GM19025 (cell line): ENCODE data around the gene PPP3R2.

Source experiments
- ATAC-seq: cut with Tn5 transposase; IDR thresholded peaks from one replicate; pipeline ENCODE4 v1.9.1; 2021; ENCODE audit warnings: mild to moderate bottlenecking, low read depth, moderate library complexity; ENCODE audit not compliant: unreplicated experiment

The PPP3R2 gene

DNA sequence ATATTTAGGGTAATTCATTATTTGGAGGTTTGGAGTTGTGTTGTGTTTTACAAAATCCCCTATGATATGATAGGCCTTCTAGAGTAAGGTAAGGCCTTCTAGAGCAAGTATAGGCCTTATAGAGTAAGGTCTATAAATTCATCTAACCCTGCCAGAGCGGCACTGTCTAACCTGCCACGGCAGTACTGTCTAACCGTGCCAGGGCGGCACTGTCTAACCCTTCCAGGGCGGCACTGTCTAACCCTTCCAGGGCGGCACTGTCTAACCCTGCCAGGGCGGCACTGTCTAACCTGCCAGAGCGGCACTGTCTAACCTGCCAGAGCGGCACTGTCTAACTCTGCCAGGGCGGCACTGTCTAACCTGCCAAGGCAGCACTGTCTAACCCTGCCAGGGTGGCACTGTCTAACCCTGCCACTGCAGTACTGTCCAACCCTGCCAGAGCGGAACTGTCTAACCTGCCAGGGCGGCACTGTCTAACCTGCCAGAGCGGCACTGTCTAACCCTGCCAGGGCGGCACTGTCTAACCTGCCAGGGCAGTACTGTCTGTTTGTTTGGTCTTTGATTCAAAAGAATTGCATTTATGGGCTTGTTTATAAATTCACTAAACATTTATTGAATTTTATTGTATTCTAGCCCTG, 51.6 kb downstream of the PPP3R2 start:
- no peak for ATAC-seq
